ENCODE results near the gene MYT1. TPM values are rescaled to one million over a fixed set of nuclear protein-coding genes. Genes with fewer than 3 reads are reported as not detected.

MYT1 gene
- total and polyA plus RNA-seq, 2 of the 13 experiments (the other 11 are each of a cell fraction or from before 2014, with no cell fraction given), result 0.58 to 2.5 TPM

- TF ChIP-seq ZNF24 (IDR thresholded peaks at IDR 0.05), result 0 out of 2 replicates have a peak, but pooled peaks have one; percentile 40
- no peak for TF ChIP-seq NFE2L2 (IDR thresholded peaks at IDR 0.05; ENCODE audit: low read length)
- no peak for TF ChIP-seq ZNF253 (CRISPR knock-in tag; IDR thresholded peaks at IDR 0.05; ENCODE audit: borderline replicate concordance)
- TF ChIP-seq DMTF1 (CRISPR knock-in tag; IDR thresholded peaks at IDR 0.05), result no peak
- peak; percentile 64; the same call in 1 of the 2 replicates for TF ChIP-seq THAP11 (CRISPR knock-in tag; IDR thresholded peaks at IDR 0.05)
- TF ChIP-seq SP5 (CRISPR knock-in tag; IDR thresholded peaks at IDR 0.05; ENCODE audit: borderline replicate concordance, low read depth), result peak; percentile 57
- 0 out of 2 replicates have a peak, but pooled peaks have one; percentile 11 for TF ChIP-seq ZNF768 (CRISPR knock-in tag; IDR thresholded peaks at IDR 0.05)
- no peak for TF ChIP-seq TSC22D2 (CRISPR knock-in tag; IDR thresholded peaks at IDR 0.05; ENCODE audit: borderline replicate concordance)
- peak; percentile 74; the same call in 1 of the 2 replicates for TF ChIP-seq ZHX1 (CRISPR knock-in tag; IDR thresholded peaks at IDR 0.05; ENCODE audit: low read depth)
- no peak for TF ChIP-seq ZFP82 (CRISPR knock-in tag; IDR thresholded peaks at IDR 0.05; ENCODE audit: borderline replicate concordance)
- no peak for TF ChIP-seq CREB1 (IDR thresholded peaks at IDR 0.05)
- no peak for TF ChIP-seq CREB1 (CRISPR knock-in tag; IDR thresholded peaks at IDR 0.05)
- no peak for TF ChIP-seq GABPA (IDR thresholded peaks at IDR 0.05; ENCODE audit: low read depth, low read length)
- TF ChIP-seq GABPA (CRISPR knock-in tag; IDR thresholded peaks at IDR 0.05; ENCODE audit: low read depth), result peak; percentile 21; the same call in 1 of the 2 replicates
- no peak for TF ChIP-seq ATF4 (CRISPR knock-in tag; IDR thresholded peaks at IDR 0.05)
- TF ChIP-seq POLR2AphosphoS2 (IDR thresholded peaks at IDR 0.05; ENCODE audit: low read depth, low read length), result no peak
- no peak for TF ChIP-seq ZNF557 (CRISPR knock-in tag; IDR thresholded peaks at IDR 0.05)
- TF ChIP-seq REST (IDR thresholded peaks at IDR 0.05; ENCODE audit: borderline replicate concordance in 1 of 2, low read depth in 1 of 2, low read length in 2 of 2), result peak in 1 of 2 experiments; percentile 75; a peak in 2 of 4 replicates
- no peak for TF ChIP-seq RARG (CRISPR knock-in tag; IDR thresholded peaks at IDR 0.05; ENCODE audit: low read depth)
- TF ChIP-seq ZNF709 (CRISPR knock-in tag; IDR thresholded peaks at IDR 0.05), result no peak
- peak; percentile 36; the same call in 1 of the 2 replicates for TF ChIP-seq ZNF615 (CRISPR knock-in tag; IDR thresholded peaks at IDR 0.05; ENCODE audit: borderline replicate concordance)
These were observed 78.7 kb downstream of the MYT1 start (continued) for GRCh38 chr20:64242797-64243475.

All from HepG2 (cell line).